Measurements from ENCODE around the gene RMI2.

RMI2 gene

DNA sequence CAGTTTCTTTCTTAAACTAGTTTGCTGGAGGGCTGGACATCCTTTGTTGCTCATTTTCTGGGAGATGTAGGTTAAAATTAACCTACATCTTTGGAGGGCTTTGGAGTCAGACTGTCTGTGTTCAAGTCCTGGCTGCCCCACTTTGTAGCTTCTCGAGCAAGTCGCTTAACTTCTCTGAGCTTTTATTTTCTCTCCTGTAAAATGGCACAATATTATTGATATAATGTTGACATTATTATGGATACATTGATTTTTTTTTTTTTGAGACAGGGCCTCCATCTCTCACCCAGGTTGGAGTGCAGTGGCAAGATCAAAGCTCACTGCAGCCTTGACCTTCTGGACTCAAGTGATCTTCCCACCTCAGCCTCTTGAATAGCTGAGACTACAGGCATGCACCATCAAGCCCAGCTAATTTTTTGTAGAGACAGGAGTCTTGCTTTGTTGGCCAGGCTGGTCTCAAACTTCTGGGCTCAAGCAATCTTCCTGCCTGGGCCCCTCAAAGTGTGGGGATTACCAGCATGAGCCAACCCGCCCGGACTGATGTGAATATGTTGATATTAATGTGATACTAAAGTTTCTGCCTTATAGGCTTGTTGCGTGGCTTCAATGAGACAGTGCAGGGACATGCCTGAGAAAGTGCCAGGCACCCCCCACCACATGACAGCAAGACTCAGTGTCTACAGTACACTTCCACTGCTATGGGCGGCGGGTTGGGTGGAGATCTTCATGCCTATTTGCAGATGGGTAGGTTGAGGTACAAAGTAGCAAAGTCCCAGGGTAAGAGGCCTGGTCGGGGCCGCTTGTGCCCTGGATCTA is 31.6 kb upstream of the RMI2 start:
- DNase-seq (ENCODE audit: extremely low read depth, insufficient read length): no peak
- Histone ChIP-seq H3K36me3 (ENCODE audit: control insufficient read depth, insufficient read depth, low read length) (no peaks in the 10 kb centered on the region), H3K27me3 (replicated peaks; ENCODE audit: control insufficient read depth, insufficient read depth, low read length) (no peaks in the 10 kb centered on the region), H3K4me3 (replicated peaks; ENCODE audit: low read depth, low read length) (no peak overlapping the region)
- TF ChIP-seq, protein P1, sequence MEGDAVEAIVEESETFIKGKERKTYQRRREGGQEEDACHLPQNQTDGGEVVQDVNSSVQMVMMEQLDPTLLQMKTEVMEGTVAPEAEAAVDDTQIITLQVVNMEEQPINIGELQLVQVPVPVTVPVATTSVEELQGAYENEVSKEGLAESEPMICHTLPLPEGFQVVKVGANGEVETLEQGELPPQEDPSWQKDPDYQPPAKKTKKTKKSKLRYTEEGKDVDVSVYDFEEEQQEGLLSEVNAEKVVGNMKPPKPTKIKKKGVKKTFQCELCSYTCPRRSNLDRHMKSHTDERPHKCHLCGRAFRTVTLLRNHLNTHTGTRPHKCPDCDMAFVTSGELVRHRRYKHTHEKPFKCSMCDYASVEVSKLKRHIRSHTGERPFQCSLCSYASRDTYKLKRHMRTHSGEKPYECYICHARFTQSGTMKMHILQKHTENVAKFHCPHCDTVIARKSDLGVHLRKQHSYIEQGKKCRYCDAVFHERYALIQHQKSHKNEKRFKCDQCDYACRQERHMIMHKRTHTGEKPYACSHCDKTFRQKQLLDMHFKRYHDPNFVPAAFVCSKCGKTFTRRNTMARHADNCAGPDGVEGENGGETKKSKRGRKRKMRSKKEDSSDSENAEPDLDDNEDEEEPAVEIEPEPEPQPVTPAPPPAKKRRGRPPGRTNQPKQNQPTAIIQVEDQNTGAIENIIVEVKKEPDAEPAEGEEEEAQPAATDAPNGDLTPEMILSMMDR (IDR thresholded peaks at IDR 0.05; ENCODE audit: insufficient read depth, low read length, poor library complexity, severe bottlenecking): no peak

DNA sequence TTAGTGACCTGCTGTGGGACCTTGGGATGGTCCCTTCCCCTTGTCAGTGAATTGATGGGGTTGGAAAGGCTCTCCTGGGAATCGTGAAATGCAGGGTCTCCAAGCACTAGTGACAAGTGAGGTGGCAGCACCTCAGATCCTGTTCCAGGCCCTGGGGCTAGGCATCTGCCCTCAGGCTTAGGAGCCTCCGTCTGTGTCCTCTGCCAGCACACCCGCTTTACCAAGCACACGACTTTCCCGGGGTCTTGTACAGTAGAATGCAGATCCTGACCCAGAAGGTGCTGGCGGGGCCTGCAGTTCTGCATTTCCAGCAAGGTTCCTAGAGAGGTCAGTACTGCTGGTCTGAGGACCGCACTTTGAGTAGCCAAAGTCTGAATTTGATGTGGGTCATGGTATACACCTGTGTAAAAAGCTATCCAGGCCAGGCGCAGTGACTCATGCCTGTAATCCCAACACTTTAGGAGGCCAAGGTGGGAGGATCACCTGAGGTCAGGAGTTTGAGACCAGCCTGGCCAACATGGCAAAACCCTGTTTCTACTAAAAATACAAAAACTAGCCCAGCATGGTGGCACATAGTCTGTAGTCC is 30.9 kb upstream of the RMI2 start:
- TF ChIP-seq, protein P1 (IDR thresholded peaks at IDR 0.05; ENCODE audit: insufficient read depth, low read length, poor library complexity, severe bottlenecking): no peak

DNA sequence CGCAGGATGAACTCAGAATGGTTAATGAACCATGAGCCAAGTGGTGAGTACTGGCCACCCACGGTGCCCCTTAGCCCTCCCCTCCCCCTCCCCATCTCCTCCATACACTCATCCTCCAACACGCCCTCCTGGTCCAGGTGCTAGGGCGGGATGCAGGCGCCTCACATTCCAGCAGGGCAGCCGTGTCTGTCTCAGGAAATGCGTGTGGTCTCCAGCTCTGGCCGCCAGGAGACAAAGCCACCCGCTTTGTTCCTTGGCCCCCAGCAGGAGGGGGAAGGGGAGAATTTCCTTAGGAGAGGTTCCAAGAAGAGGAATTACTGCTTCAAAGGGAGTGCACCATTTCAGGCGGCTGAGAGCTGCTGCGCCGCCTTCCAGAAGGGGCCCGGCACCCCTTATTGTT is 29.7 kb upstream of the RMI2 start:
- no peak overlapping the region for H3K4me3 ChIP-seq (replicated peaks; ENCODE audit: low read depth, low read length)
- no peak for DNase-seq (ENCODE audit: extremely low read depth, insufficient read length)
- TF ChIP-seq, protein P1 (IDR thresholded peaks at IDR 0.05; ENCODE audit: insufficient read depth, low read length, poor library complexity, severe bottlenecking): no peak

More for the DNA sequence above, 30.9 kb upstream of the RMI2 start:
- no peaks in the 10 kb centered on the region for H3K27me3 ChIP-seq (replicated peaks; ENCODE audit: control insufficient read depth, insufficient read depth, low read length)
- no peak overlapping the region for H3K4me3 ChIP-seq (replicated peaks; ENCODE audit: low read depth, low read length)
- no peak for DNase-seq (ENCODE audit: extremely low read depth, insufficient read length)
- H3K36me3 ChIP-seq (ENCODE audit: control insufficient read depth, insufficient read depth, low read length): no peaks in the 10 kb centered on the region

DNA sequence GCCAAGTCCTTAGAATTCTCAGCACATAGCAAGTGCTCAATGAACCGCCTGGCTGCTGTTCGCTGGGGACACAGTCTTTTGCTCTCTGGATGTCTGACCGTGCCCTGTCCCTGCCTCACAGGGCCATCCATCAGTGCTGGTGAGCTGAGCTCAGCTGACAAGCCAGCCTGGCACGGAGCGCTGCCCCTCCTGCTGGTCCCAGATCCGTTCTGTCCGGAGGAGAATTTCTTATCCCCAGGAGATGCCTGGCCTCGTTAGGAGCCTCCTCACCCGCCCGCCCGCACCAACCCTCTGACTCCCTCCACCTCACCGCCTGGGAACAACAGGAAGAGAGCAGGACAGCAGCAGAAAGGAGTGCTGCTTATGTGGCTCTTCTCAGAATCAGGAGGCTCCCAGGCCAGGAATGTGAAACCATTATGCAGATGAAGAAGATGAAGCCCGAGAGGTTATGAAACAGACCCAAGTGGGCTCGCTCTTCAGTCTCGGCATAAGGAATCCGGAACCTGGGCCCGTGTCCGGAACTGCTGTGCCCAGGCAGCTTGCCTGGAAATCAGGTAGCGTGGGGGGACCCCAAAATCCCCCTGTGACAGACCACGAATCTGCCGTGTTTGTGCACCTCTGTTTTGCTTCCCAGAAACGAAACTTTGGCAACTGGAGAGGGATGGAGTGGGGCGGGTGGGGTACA is 28.8 kb upstream of the RMI2 start:
- Histone ChIP-seq H3K36me3 (ENCODE audit: control insufficient read depth, insufficient read depth, low read length) (no peaks in the 10 kb centered on the region), H3K27me3 (replicated peaks; ENCODE audit: control insufficient read depth, insufficient read depth, low read length) (no peaks in the 10 kb centered on the region), H3K4me3 (replicated peaks; ENCODE audit: low read depth, low read length) (no peak overlapping the region)
- DNase-seq (ENCODE audit: extremely low read depth, insufficient read length): no peak
- TF ChIP-seq, protein P1 (IDR thresholded peaks at IDR 0.05; ENCODE audit: insufficient read depth, low read length, poor library complexity, severe bottlenecking): no peak

More for the DNA sequence above, 29.7 kb upstream of the RMI2 start:
- Histone ChIP-seq H3K36me3 (ENCODE audit: control insufficient read depth, insufficient read depth, low read length) (no peaks in the 10 kb centered on the region), H3K27me3 (replicated peaks; ENCODE audit: control insufficient read depth, insufficient read depth, low read length) (no peaks in the 10 kb centered on the region)

DNA sequence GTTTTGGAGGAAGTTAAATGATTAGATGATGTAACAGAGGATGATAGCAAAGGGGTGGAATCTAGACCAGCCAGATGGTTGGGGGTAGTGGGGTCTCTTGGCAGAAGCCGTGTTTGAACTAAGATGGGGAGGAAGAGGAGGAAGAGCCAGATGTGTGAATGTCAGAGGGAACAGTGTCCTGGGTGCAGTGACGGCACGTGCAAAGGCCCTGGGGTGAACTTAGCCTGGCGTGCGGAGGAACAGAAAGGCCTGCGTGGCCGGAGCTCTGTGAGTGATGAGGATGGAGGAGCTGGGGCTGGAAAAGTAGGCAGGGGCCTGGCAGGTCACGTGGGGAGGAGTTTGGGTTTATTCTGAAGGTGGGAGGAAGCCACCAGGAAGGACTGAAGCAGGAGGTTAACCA is 26.4 kb upstream of the RMI2 start:
- DNase-seq (ENCODE audit: extremely low read depth, insufficient read length): no peak
- H3K27me3 ChIP-seq (replicated peaks; ENCODE audit: control insufficient read depth, insufficient read depth, low read length): no peaks in the 10 kb centered on the region
- TF ChIP-seq, protein P1 (IDR thresholded peaks at IDR 0.05; ENCODE audit: insufficient read depth, low read length, poor library complexity, severe bottlenecking): no peak
- H3K4me3 ChIP-seq (replicated peaks; ENCODE audit: low read depth, low read length): no peak overlapping the region
- H3K36me3 ChIP-seq (ENCODE audit: control insufficient read depth, insufficient read depth, low read length): no peaks in the 10 kb centered on the region

Data from GM06990 (cell line).